ENCODE measurements around the gene ADAMTSL3. TPM values are rescaled to one million over a fixed set of nuclear protein-coding genes. Genes with fewer than 3 reads are reported as not detected.

The ADAMTSL3 gene
- total RNA-seq, 6 experiments from 2014 or later: 7.5 to 28.7 (median 14.0) TPM

GRCh38 chr15:83977992-83978391, 324.1 kb downstream of the ADAMTSL3 start:
- Histone ChIP-seq H3K27me3 (no peaks in the 10 kb centered on the region), H3K36me3 (peaks cover 0 to 3% (median 0%) of the 10 kb centered on the region in 4 donors), H3K27ac (no peak overlapping the region), H3K9me3 (no peaks in the 10 kb centered on the region), H3K4me3 (no peak overlapping the region), H3K4me1 (no peaks in the 10 kb centered on the region)
- intact Hi-C loops (cut with DNase I): no loop called here
- ATAC-seq (no peak), DNase-seq (no peak)
- TF ChIP-seq CTCF (IDR thresholded peaks at IDR 0.05): no peak
- no peak for TF ChIP-seq POLR2A (IDR thresholded peaks at IDR 0.05)

DNA sequence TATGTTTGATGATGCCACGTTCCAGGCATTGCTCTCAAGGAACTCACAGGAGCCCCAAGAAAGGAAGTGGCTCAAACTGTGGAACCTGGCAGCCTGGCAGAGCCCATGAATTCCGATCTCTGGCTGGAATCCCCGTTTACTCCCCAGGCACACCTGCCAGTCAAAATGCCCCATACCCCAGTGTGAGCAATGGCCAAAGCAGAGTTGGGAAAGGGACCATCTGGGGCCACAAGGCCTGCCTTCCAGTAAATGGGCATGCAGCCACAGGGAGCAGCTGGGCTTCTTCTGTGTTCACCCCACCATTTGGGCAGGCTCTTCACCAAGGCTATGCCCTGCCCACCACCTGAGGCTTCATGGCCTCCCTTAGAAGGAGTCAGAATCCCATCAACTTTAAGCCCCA, 324.7 kb downstream of the ADAMTSL3 start:
- Histone ChIP-seq H3K4me3 (no peak overlapping the region), H3K27ac (no peak overlapping the region), H3K27me3 (no peaks in the 10 kb centered on the region), H3K36me3 (peaks cover 0 to 3% (median 0%) of the 10 kb centered on the region in 4 donors), H3K9me3 (no peaks in the 10 kb centered on the region), H3K4me1 (no peaks in the 10 kb centered on the region)
- WGBS (ENCODE audit: insufficient coverage, low coverage, low lambda C conversion rate, missing lambda C conversion rate): no CpG with 5 or more reads among the region's 3 CpGs
- TF ChIP-seq POLR2A (IDR thresholded peaks at IDR 0.05): no peak
- no peak for TF ChIP-seq CTCF (IDR thresholded peaks at IDR 0.05)
- ATAC-seq: no peak
- no peak for DNase-seq
- intact Hi-C loops (cut with DNase I): no loop called here

DNA sequence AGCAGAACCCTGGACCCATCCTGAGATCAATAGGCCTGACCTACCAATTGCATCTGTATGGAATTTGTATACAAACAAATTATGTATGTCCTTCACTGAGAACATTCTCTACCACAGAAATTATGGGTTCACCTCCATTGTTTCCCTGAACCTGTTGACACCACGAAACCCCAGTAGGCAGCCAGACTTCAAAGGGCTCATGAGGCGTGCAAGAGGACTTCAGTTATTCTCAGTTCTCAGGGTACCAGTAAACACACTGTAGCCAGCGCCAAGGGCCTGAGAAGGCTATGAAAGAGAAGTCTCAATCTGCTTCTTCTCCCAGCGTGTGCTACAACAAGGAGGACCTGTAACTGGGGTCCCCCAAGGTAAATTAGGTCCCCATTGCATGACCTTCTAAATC, 326.7 kb downstream of the ADAMTSL3 start:
- TF ChIP-seq POLR2A (IDR thresholded peaks at IDR 0.05) (no peak), CTCF (IDR thresholded peaks at IDR 0.05) (no peak)
- no peaks in the 10 kb centered on the region for H3K27me3 ChIP-seq
- no peaks in the 10 kb centered on the region for H3K4me1 ChIP-seq
- no peak overlapping the region for H3K27ac ChIP-seq
- H3K4me3 ChIP-seq: no peak overlapping the region
- intact Hi-C loops (cut with DNase I): no loop called here
- 86% methylated on average over 1 of the region's 4 CpGs for WGBS (ENCODE audit: insufficient coverage, low coverage, low lambda C conversion rate, missing lambda C conversion rate)
- ATAC-seq (no peak), DNase-seq (no peak)
- peaks cover 0 to 3% (median 0%) of the 10 kb centered on the region in 4 donors for H3K36me3 ChIP-seq
- no peaks in the 10 kb centered on the region for H3K9me3 ChIP-seq

DNA sequence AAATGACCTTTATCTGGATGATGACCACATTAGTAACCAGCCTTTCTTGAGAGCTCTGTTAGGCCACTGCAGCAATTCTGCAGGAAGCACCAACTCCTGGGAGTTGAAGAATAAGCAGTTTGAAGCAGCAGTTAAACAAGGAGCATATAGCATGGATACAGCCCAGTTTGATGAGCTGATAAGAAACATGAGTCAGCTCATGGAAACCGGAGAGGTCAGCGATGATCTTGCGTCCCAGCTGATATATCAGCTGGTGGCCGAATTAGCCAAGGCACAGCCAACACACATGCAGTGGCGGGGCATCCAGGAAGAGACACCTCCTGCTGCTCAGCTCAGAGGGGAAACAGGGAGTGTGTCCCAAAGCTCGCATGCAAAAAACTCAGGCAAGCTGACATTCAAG, 328.8 kb downstream of the ADAMTSL3 start:
- TF ChIP-seq POLR2A (IDR thresholded peaks at IDR 0.05) (no peak), CTCF (IDR thresholded peaks at IDR 0.05) (no peak)
- DNase-seq (no peak), ATAC-seq (no peak)
- Histone ChIP-seq H3K4me1 (no peaks in the 10 kb centered on the region), H3K9me3 (no peaks in the 10 kb centered on the region), H3K4me3 (no peak overlapping the region), H3K27me3 (no peaks in the 10 kb centered on the region), H3K36me3 (peaks cover 0 to 3% (median 0%) of the 10 kb centered on the region in 4 donors), H3K27ac (no peak overlapping the region)
- 100% methylated on average over 3 of the region's 6 CpGs for WGBS (ENCODE audit: insufficient coverage, low coverage, low lambda C conversion rate, missing lambda C conversion rate)
- intact Hi-C loops (cut with DNase I): no loop called here
